Measurements from ENCODE around the gene GM2A. TPM values are rescaled to one million over a fixed set of nuclear protein-coding genes. Genes with fewer than 3 reads are reported as not detected.

GM2A gene
- total and polyA plus RNA-seq, 2 donors (not counting 1 experiment from before 2014, with no cell fraction given): 29.8 to 82.7 TPM

GRCh38 chr5:151267491-151268260 lies 14.7 kb downstream of the GM2A start:
- H3K4me1 ChIP-seq (ENCODE audit: control insufficient read depth in 2 of 2, insufficient read depth in 2 of 2, low read length in 2 of 2): peaks cover 0 to 10% of the 10 kb centered on the region in 2 donors
- POLR2A ChIA-PET: interaction anchor here (0.7 kb wide), 1 partner anchor 28 kb away, joined by 5 read pairs; no protein-coding TSS in a partner anchor
- H3K4me2 ChIP-seq (replicated peaks; ENCODE audit: low read depth, low read length, poor library complexity, severe bottlenecking): no peak overlapping the region
- no peak overlapping the region for H3K27ac ChIP-seq (ENCODE audit: low read length in 2 of 2)
- peaks cover 14% of the 10 kb centered on the region for H3K4me1 Mint-ChIP-seq
- H3K27me3 ChIP-seq (replicated peaks in 1 of 4; ENCODE audit: control extremely low read depth in 1 of 4, control insufficient read depth in 3 of 4, insufficient read depth in 4 of 4, low read length in 3 of 4): no peaks in the 10 kb centered on the region
- H4K20me1 ChIP-seq (ENCODE audit: control insufficient read depth, insufficient read depth, low read length, poor library complexity, severe bottlenecking): peaks cover 45% of the 10 kb centered on the region
- H3K27me3 Mint-ChIP-seq: no peaks in the 10 kb centered on the region
- no peak overlapping the region for H3K27ac Mint-ChIP-seq
- WGBS (ENCODE audit: insufficient coverage): 98% methylated on average over 4 of the region's 11 CpGs
- H3K9ac ChIP-seq (ENCODE audit: low read length): no peak overlapping the region
- no peaks in the 10 kb centered on the region for H3K9me3 ChIP-seq (ENCODE audit: control extremely low read depth in 1 of 3, control insufficient read depth in 2 of 3, insufficient read depth in 1 of 3, low read length in 2 of 3)
- peaks cover 5 to 87% of the 10 kb centered on the region in 2 experiments for H3K36me3 ChIP-seq (replicated peaks in 1 of 2; ENCODE audit: control extremely low read depth in 1 of 2, control insufficient read depth in 1 of 2, extremely low read depth in 1 of 2, insufficient read depth in 2 of 2, low read length in 1 of 2)
- CTCF ChIA-PET: no interaction called here
- H2AFZ ChIP-seq (ENCODE audit: insufficient read depth, low read depth, low read length, poor library complexity, severe bottlenecking): no peak overlapping the region
- ATAC-seq (ENCODE audit: low read depth): no peak
- TF ChIP-seq CTCF (IDR thresholded peaks at IDR 0.05): no peak
- TF ChIP-seq EZH2 (IDR thresholded peaks at IDR 0.05; ENCODE audit: borderline replicate concordance, insufficient read depth, low read depth, low read length, poor library complexity, severe bottlenecking): no peak
- no peak overlapping the region for H3K4me3 ChIP-seq (ENCODE audit: control extremely low read depth in 1 of 5, extremely low read depth in 1 of 5, insufficient read depth in 1 of 5, low read depth in 2 of 5, low read length in 4 of 5)
- no peak overlapping the region for H3K4me3 Mint-ChIP-seq
- H3K79me2 ChIP-seq (ENCODE audit: control insufficient read depth, insufficient read depth, low read length): peaks cover 29% of the 10 kb centered on the region
- H3K9me3 Mint-ChIP-seq (ENCODE audit: insufficient read depth): no peaks in the 10 kb centered on the region
- intact Hi-C loops (cut with micrococcal nuclease): no loop called here
- DNase-seq: no peak

GRCh38 chr5:151270599-151270998 lies 17.6 kb downstream of the GM2A start:
- no peak overlapping the region for H3K9ac ChIP-seq (ENCODE audit: low read length)
- no CpG with 5 or more reads among the region's 1 CpG for WGBS (ENCODE audit: insufficient coverage)

More at GRCh38 chr5:151270599-151270998, 17.6 kb downstream of the GM2A start:
- H3K79me2 ChIP-seq (ENCODE audit: control insufficient read depth, insufficient read depth, low read length): peaks cover 3% of the 10 kb centered on the region
- Mint-ChIP-seq H3K9me3 (ENCODE audit: insufficient read depth) (no peaks in the 10 kb centered on the region), H3K27me3 (no peaks in the 10 kb centered on the region), H3K4me1 (no peaks in the 10 kb centered on the region), H3K27ac (no peak overlapping the region), H3K4me3 (no peak overlapping the region)
- TF ChIP-seq EZH2 (IDR thresholded peaks at IDR 0.05; ENCODE audit: borderline replicate concordance, insufficient read depth, low read depth, low read length, poor library complexity, severe bottlenecking) (no peak), CTCF (IDR thresholded peaks at IDR 0.05) (no peak)
- POLR2A ChIA-PET: no interaction called here
- H3K36me3 ChIP-seq (replicated peaks in 1 of 2; ENCODE audit: control extremely low read depth in 1 of 2, control insufficient read depth in 1 of 2, extremely low read depth in 1 of 2, insufficient read depth in 2 of 2, low read length in 1 of 2): peaks cover 5 to 58% of the 10 kb centered on the region in 2 experiments
- H3K4me2 ChIP-seq (replicated peaks; ENCODE audit: low read depth, low read length, poor library complexity, severe bottlenecking): no peak overlapping the region
- no peak overlapping the region for H2AFZ ChIP-seq (ENCODE audit: insufficient read depth, low read depth, low read length, poor library complexity, severe bottlenecking)
- H3K4me3 ChIP-seq (ENCODE audit: control extremely low read depth in 1 of 5, extremely low read depth in 1 of 5, insufficient read depth in 1 of 5, low read depth in 2 of 5, low read length in 4 of 5): no peak overlapping the region
- intact Hi-C loops (cut with micrococcal nuclease): loop anchor here (2.0 kb wide), 1 partner anchor 14 kb away; no protein-coding TSS in a partner anchor
- peak overlapping the region in 1 of 2 donors; percentile 12 for H3K27ac ChIP-seq (ENCODE audit: low read length in 2 of 2)
- no peaks in the 10 kb centered on the region for H3K27me3 ChIP-seq (replicated peaks in 1 of 4; ENCODE audit: control extremely low read depth in 1 of 4, control insufficient read depth in 3 of 4, insufficient read depth in 4 of 4, low read length in 3 of 4)
- ATAC-seq (ENCODE audit: low read depth) (peak; percentile 66), DNase-seq (peak; percentile 37)
- H3K4me1 ChIP-seq (ENCODE audit: control insufficient read depth in 2 of 2, insufficient read depth in 2 of 2, low read length in 2 of 2): no peaks in the 10 kb centered on the region
- no peaks in the 10 kb centered on the region for H3K9me3 ChIP-seq (ENCODE audit: control extremely low read depth in 1 of 3, control insufficient read depth in 2 of 3, insufficient read depth in 1 of 3, low read length in 2 of 3)
- CTCF ChIA-PET: no interaction called here
- peaks cover 21% of the 10 kb centered on the region for H4K20me1 ChIP-seq (ENCODE audit: control insufficient read depth, insufficient read depth, low read length, poor library complexity, severe bottlenecking)

Measured in B cell (primary cell).